K562 (cell line): ENCODE measurements around the gene HMCES. TPM values are rescaled to one million over a fixed set of nuclear protein-coding genes. Genes with fewer than 3 reads are reported as not detected.

Experiments used
- ATAC-seq: fragments of 200-7000 bp; cut with Tn5 transposase; 3 replicates; pipeline ENCODE4 v1.9.1; 2020; ENCODE audit warnings: moderate library complexity
- BruUV-seq: library from RNA; stranded (reverse); fragments of 400-500 nt; replicated peaks from 2 replicates; lab custom pipeline; 2021; lab: Mats Ljungman, UMichigan
- CTCF ChIA-PET: fragments of 300-600 bp; formaldehyde crosslinking; extraction: SDS; loops from one replicate; lab custom pipeline; 2021; ENCODE audit warnings: low intra/inter-chr PET ratio; lab: Yijun Ruan, JAX
- POLR2A ChIA-PET: fragments of 300-600, 350-650 bp; sonication (Branson Sonifier 250); formaldehyde crosslinking; extraction: SDS; loops from one replicate; lab custom pipeline; 2021; ENCODE audit warnings: antibody characterized with exemption, inconsistent platforms; lab: Yijun Ruan, JAX
- DNase-seq, 4 experiments: peaks; one replicate each; pipeline versions ENCODE4 v3.0.0 to v3.0.0-alpha.2; 2011 to 2018; ENCODE audit warnings: low spot score in 3 of 4, mixed read lengths in 3 of 4; ENCODE audit errors: extremely low read depth in 1 of 4
- FAIRE-seq: peaks from 2 replicates; lab custom pipeline; 2011; peaks lifted over from hg19 to GRCh38; lab: Jason Lieb, UNC
- H2AFZ ChIP-seq: 2 replicates; pipeline ENCODE4 v1.6.0; 2011; ENCODE audit warnings: low read depth, low read length, control low read depth, inconsistent platforms
- H3K27ac ChIP-seq: fragments of 200-600 bp; 3 replicates; pipeline ENCODE4 v1.8.0; 2011; ENCODE audit warnings: low read depth, mild to moderate bottlenecking, control low read depth, inconsistent platforms, low read length, moderate library complexity, mixed read lengths; ENCODE audit errors: extremely low read depth
- H3K27me3 ChIP-seq, 2 experiments: fragments of 300-600 bp in 1 of 2; 2 replicates in 1 of 2; 3 replicates in 1 of 2; pipeline versions ENCODE4 v1.6.0 to v1.8.0; 2011; ENCODE audit warnings: inconsistent platforms in 2 of 2, low read length in 2 of 2, mild to moderate bottlenecking in 1 of 2, mixed read lengths in 1 of 2, moderate library complexity in 1 of 2; ENCODE audit not compliant: control insufficient read depth in 2 of 2, insufficient read depth in 2 of 2
- H3K36me3 ChIP-seq: fragments of 300-600 bp; 3 replicates; pipeline ENCODE4 v1.8.0; 2011; ENCODE audit warnings: mild to moderate bottlenecking, low read length, inconsistent platforms; ENCODE audit not compliant: control insufficient read depth, insufficient read depth
- H3K4me1 ChIP-seq, 2 experiments: fragments of 200-600 bp in 1 of 2; replicated peaks in 1 of 2; 2 replicates in 1 of 2; 3 replicates in 1 of 2; pipeline versions ENCODE4 v1.5.1 to v1.8.0; 2011; ENCODE audit warnings: inconsistent platforms in 2 of 2, low read length in 2 of 2, mild to moderate bottlenecking in 1 of 2, mixed read lengths in 1 of 2, moderate library complexity in 1 of 2; ENCODE audit not compliant: control insufficient read depth in 2 of 2, insufficient read depth in 2 of 2
- H3K4me2 ChIP-seq: 2 replicates; pipeline ENCODE4 v1.6.1; 2011; ENCODE audit warnings: low read length, control low read depth, inconsistent platforms, mixed read lengths; ENCODE audit not compliant: insufficient read depth
- H3K4me3 ChIP-seq: fragments of 200-600 bp; sonication (generic), shearing (Covaris generic); 2 replicates; pipeline ENCODE4 v1.5.1; 2016; ENCODE audit warnings: control low read depth, inconsistent platforms
- H3K79me2 ChIP-seq: fragments of 200-600 bp; 3 replicates; pipeline ENCODE4 v1.8.0; 2011; ENCODE audit warnings: low read length, inconsistent platforms; ENCODE audit not compliant: control insufficient read depth, insufficient read depth
- H3K9ac ChIP-seq, 2 experiments: 2 replicates each; pipeline versions ENCODE4 v1.6.0 to v1.6.1; 2011; ENCODE audit warnings: low read depth in 2 of 2, low read length in 2 of 2, control low read depth in 1 of 2, inconsistent platforms in 1 of 2, mild to moderate bottlenecking in 1 of 2, mixed read lengths in 1 of 2; ENCODE audit not compliant: insufficient read depth in 1 of 2
- H3K9me1 ChIP-seq: one replicate; pipeline ENCODE4 v1.6.0; 2011; ENCODE audit warnings: inconsistent platforms, mild to moderate bottlenecking, low read length, moderate library complexity; ENCODE audit not compliant: control insufficient read depth, insufficient read depth
- H3K9me3 ChIP-seq: replicated peaks from 2 replicates; pipeline ENCODE4 v1.5.1; 2011; ENCODE audit warnings: low read depth, low read length, inconsistent platforms; ENCODE audit not compliant: control insufficient read depth, insufficient read depth
- H4K20me1 ChIP-seq: replicated peaks from 2 replicates; pipeline ENCODE4 v1.6.1; 2011; ENCODE audit warnings: low read length, inconsistent platforms, mixed read lengths; ENCODE audit not compliant: control insufficient read depth, insufficient read depth
- FUS ChIP-seq: fragments of 200-400 bp; formaldehyde crosslinking; optimal IDR thresholded peaks from 2 replicates; pipeline ENCODE3; 2017; ENCODE audit warnings: low read depth, low read length
- LEF1 ChIP-seq: fragments of 450-650 bp; IDR thresholded peaks from 2 replicates; pipeline ENCODE4 v1.6.1; 2016; ENCODE audit warnings: mild to moderate bottlenecking
- MXI1 ChIP-seq: IDR thresholded peaks from 2 replicates; pipeline ENCODE4 v1.6.1; 2011; ENCODE audit warnings: low read depth, mild to moderate bottlenecking, improper control_type of control experiment, low read length
- NFIC ChIP-seq: fragments of 450-650 bp; IDR thresholded peaks from 2 replicates; pipeline ENCODE4 v1.6.1; 2017; ENCODE audit warnings: mild to moderate bottlenecking, inconsistent platforms
- PPARD ChIP-seq: fragments of 250-450 bp; sonication (Bioruptor Pico); IDR thresholded peaks from 2 replicates; pipeline ENCODE4 v1.8.0; 2022; ENCODE audit warnings: inconsistent platforms, mild to moderate bottlenecking, moderate library complexity
- SRSF7 ChIP-seq: fragments of 200-400 bp; formaldehyde crosslinking; optimal IDR thresholded peaks from 2 replicates; pipeline ENCODE3; 2017; ENCODE audit warnings: mild to moderate bottlenecking, low read depth, low read length
- whole genome bisulfite sequencing: fragments of 100-300 bp; shearing (Covaris generic); methylation state at CpG from one replicate; pipeline ENCODE4 v1.1.6; 2016; ENCODE audit warnings: low coverage, mixed read lengths; ENCODE audit not compliant: insufficient coverage; ENCODE audit errors: missing lambda C conversion rate; 5-methylcytosine and 5-hydroxymethylcytosine counted together
- in situ Hi-C: fragments of 300-500 bp; cut with MboI; formaldehyde crosslinking; loops from 4 replicates; pipeline ENCODE4 v1.15.0; 2018; ENCODE audit warnings: inconsistent platforms, mixed read lengths
- intact Hi-C: fragments of 100-400 bp; cut with micrococcal nuclease; formaldehyde crosslinking; loops from 2 replicates; pipeline ENCODE4 v1.14.2; 2022
- polyA plus RNA-seq, 8 experiments: library from polyadenylated mRNA; depleted of rRNA in 4 of 8; stranded (reverse) in 5 of 8; unstranded in 3 of 8; fragments of >200 nt; fragmentation: Nextera tagmentation in 2 of 8; fragmentation: Illumina TruSeq in 1 of 8; extraction: Ambion mirVana in 2 of 8; extraction: Trizol in 1 of 8; gene quantifications; 2 replicates each; pipeline versions ENCODE4 v1.2.1 to v1.2.3, GENCODE V29; 2011 to 2014; ENCODE audit warnings: inconsistent platforms in 1 of 8, missing spikeins in 1 of 8
- total RNA-seq, 7 experiments: library from RNA; depleted of rRNA in 6 of 7; stranded (reverse); fragments of >200 nt in 6 of 7; fragmentation: Illumina TruSeq in 2 of 7; extraction: Trizol in 2 of 7; gene quantifications; 2 replicates each; pipeline versions ENCODE4 v1.2.1 to v1.2.3, GENCODE V29; 2011 to 2021; ENCODE audit warnings: low replicate concordance in 1 of 7
- TF ChIP-seq, protein P1 (sequence below): fragments of 250-450 bp; sonication (Bioruptor Pico); IDR thresholded peaks from 2 replicates; pipeline ENCODE4 v1.9.0; 2021; ENCODE audit warnings: mild to moderate bottlenecking

HMCES gene
- total and polyA plus RNA-seq, 9 of the 15 experiments (the other 6 are each of a cell fraction or from before 2014, with no cell fraction given): 18.8 to 45.3 (median 24.8) TPM

DNA sequence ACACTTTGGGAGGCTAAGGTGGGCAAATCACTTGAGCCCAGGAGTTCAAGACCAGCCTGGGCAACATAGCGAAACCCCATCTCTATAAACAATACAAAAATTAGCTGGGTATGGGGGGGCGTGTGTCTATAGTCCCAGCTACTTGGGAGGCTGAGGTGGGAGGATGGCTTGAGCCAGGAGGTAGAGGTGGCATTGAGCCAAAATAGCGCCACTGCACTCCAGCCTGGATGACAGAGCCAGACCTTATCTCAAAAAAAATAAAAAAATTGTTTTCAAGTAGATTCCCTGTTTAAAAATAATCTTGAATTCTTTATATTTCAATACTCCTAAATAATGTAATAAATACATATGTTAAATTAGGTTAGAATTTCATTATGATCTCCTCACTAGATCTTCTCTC, 9.8 kb downstream of the HMCES start:
- Histone ChIP-seq H3K9me3 (no peaks in the 10 kb centered on the region), H3K9ac (no peak overlapping the region), H3K27me3 (no peaks in the 10 kb centered on the region), H3K4me2 (no peak overlapping the region), H3K79me2 (no peaks in the 10 kb centered on the region), H3K4me3 (no peak overlapping the region), H3K4me1 (no peaks in the 10 kb centered on the region; a peak in 2 of 5 replicates), H3K9me1 (no peaks in the 10 kb centered on the region), H2AFZ (no peak overlapping the region), H4K20me1 (no peaks in the 10 kb centered on the region), H3K27ac (no peak overlapping the region), H3K36me3 (peaks cover 31% of the 10 kb centered on the region)
- ATAC-seq (peak; percentile 41; the same call in 1 of the 3 replicates), FAIRE-seq (no peak), DNase-seq (no peak)
- CTCF ChIA-PET: no interaction called here
- POLR2A ChIA-PET: interaction anchor here (1.1 to 2.2 kb wide), 2 partner anchors 9 to 39 kb away, joined by 5 to 12 read pairs; partner anchors contain the start of genes COPG1 and HMCES
- BruUV-seq: no TSS peak
- TF ChIP-seq MXI1 (no peak), NFIC (peak; percentile 84), PPARD (CRISPR knock-in tag) (no peak), FUS (no peak), SRSF7 (no peak), LEF1 (no peak)
- TF ChIP-seq, protein P1, sequence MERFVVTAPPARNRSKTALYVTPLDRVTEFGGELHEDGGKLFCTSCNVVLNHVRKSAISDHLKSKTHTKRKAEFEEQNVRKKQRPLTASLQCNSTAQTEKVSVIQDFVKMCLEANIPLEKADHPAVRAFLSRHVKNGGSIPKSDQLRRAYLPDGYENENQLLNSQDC: no peak
- WGBS: 84% methylated on average over 3 of the region's 3 CpGs
- in situ Hi-C loops (no loop called here), intact Hi-C loops (no loop called here)
